Spleen (tissue), 11 donors: Measurements from ENCODE around the gene SURF2. TPM values are rescaled to one million over a fixed set of nuclear protein-coding genes. Genes with fewer than 3 reads are reported as not detected.

Experiments used
- DNase-seq: peaks from one replicate; pipeline ENCODE4 v3.0.0-alpha.2; 2020
- H3K27ac ChIP-seq, 8 donors: fragments of 200-600 bp; sonication (generic) in 7 of 8; 1 replicate in 4 of 8; 2 replicates in 4 of 8; pipeline versions ENCODE4 v1.5.0 to v1.8.0; 2016 to 2021; ENCODE audit warnings: inconsistent platforms in 4 of 8, mild to moderate bottlenecking in 4 of 8, moderate library complexity in 1 of 8
- H3K27me3 ChIP-seq, 7 donors: fragments of 200-600 bp; sonication (generic) in 6 of 7; replicated peaks in 1 of 7; 1 replicate in 4 of 7; 2 replicates in 3 of 7; pipeline versions ENCODE4 v1.5.0 to v1.8.0; 2016 to 2021; ENCODE audit warnings: inconsistent platforms in 3 of 7, mild to moderate bottlenecking in 1 of 7
- H3K36me3 ChIP-seq, 6 donors: fragments of 200-600 bp; sonication (generic) in 5 of 6; 1 replicate in 4 of 6; 2 replicates in 2 of 6; pipeline versions ENCODE4 v1.5.0 to v1.8.0; 2016 to 2021; ENCODE audit warnings: inconsistent platforms in 2 of 6
- H3K4me1 ChIP-seq, 6 donors: fragments of 200-600 bp; sonication (generic) in 5 of 6; 1 replicate in 3 of 6; 2 replicates in 3 of 6; pipeline versions ENCODE4 v1.5.0 to v1.8.0; 2016 to 2021; ENCODE audit warnings: inconsistent platforms in 3 of 6
- H3K4me3 ChIP-seq, 8 donors: fragments of 200-600 bp; sonication (generic) in 7 of 8; 1 replicate in 4 of 8; 2 replicates in 4 of 8; pipeline versions ENCODE4 v1.5.0 to v1.8.0; 2016 to 2021; ENCODE audit warnings: inconsistent platforms in 4 of 8, mild to moderate bottlenecking in 4 of 8, moderate library complexity in 2 of 8
- H3K9me3 ChIP-seq, 8 donors: fragments of 200-600 bp; sonication (generic) in 7 of 8; 1 replicate in 4 of 8; 2 replicates in 4 of 8; pipeline versions ENCODE4 v1.5.0 to v1.8.0; 2016 to 2021; ENCODE audit warnings: inconsistent platforms in 4 of 8
- CTCF ChIP-seq, 11 experiments: fragments of 200-600 bp in 7 of 11; fragments of 450-650 bp in 4 of 11; sonication (generic) in 4 of 11; IDR thresholded peaks in 8 of 11; conservative IDR thresholded peaks in 3 of 11; 1 replicate in 7 of 11; 2 replicates in 4 of 11; pipeline versions ENCODE4 v1.4.0 to v1.8.0; 2016 to 2021; ENCODE audit warnings: antibody characterized with exemption in 11 of 11, inconsistent platforms in 4 of 11, mild to moderate bottlenecking in 1 of 11
- POLR2A ChIP-seq, 3 donors: fragments of 450-650 bp; IDR thresholded peaks; one replicate each; pipeline ENCODE4 v1.5.1; 2017; ENCODE audit warnings: antibody characterized with exemption in 3 of 3, mild to moderate bottlenecking in 1 of 3
- POLR2AphosphoS5 ChIP-seq, 3 donors: sonication (generic); formaldehyde crosslinking; IDR thresholded peaks; one replicate each; pipeline ENCODE4 v1.5.1; 2017; ENCODE audit warnings: antibody characterized with exemption in 3 of 3
- WGBS, 5 donors: extraction: QIAGEN DNeasy Blood & Tissue Kit in 3 of 5; methylation state at CpG; one replicate each; pipeline versions ENCODE4 v1.1.5 to v1.1.7; 2013 to 2018; 5-methylcytosine and 5-hydroxymethylcytosine counted together
- intact Hi-C: fragments of 100-400 bp; cut with DNase I; formaldehyde crosslinking; loops from one replicate; pipeline ENCODE4 v1.15.0; 2023; ENCODE audit warnings: low total_unique reads
- polyA plus RNA-seq, 3 donors: library from polyadenylated mRNA; stranded (reverse); fragments of 200-250 nt; gene quantifications; one replicate each; pipeline ENCODE4 v1.2.1, GENCODE V29; 2013
- total RNA-seq, 7 donors: library from RNA; depleted of rRNA in 3 of 7; stranded (reverse); fragments of >200 nt in 3 of 7; fragmentation: NEBNext Ultra II Directional in 4 of 7; extraction: Animal tissue kit (Norgen Biotek cat#: 25700) in 4 of 7; gene quantifications; one replicate each; pipeline versions ENCODE4 v1.1.0 to v1.2.1, GENCODE V29; 2016 to 2021
- donor health status: healthy with polysubstance abuse.
- donor health status: DM: no; HTN: no; CAD: no; lungs with moderate emphysema.
- donor health status: DM: no; HTN: no; CAD: no.
- donor health status: Bipolar disorder and iron deficiency.
- donor health status: healthy.
- donor health status: DM: no; HTN: no; CAD: no.
- donor health status: DM: yes; HTN: yes; CAD: no.

SURF2 gene
- total and polyA plus RNA-seq, 10 donors = 6.5 to 32.6 (median 13.9) TPM

GRCh38 chr9:133393399-133393798 is 37.0 kb downstream of the SURF2 start:
- Histone ChIP-seq H3K27me3 (peaks cover 0 to 41% (median 0%) of the 10 kb centered on the region in 7 donors), H3K27ac (no peak overlapping the region), H3K9me3 (no peaks in the 10 kb centered on the region), H3K4me3 (no peak overlapping the region), H3K36me3 (no peaks in the 10 kb centered on the region), H3K4me1 (peaks cover 0 to 15% (median 0%) of the 10 kb centered on the region in 6 donors)
- TF ChIP-seq CTCF (IDR thresholded peaks at IDR 0.05 in 8 of 11, conservative IDR thresholded peaks at IDR 0.05 in 3 of 11) (no peak), POLR2AphosphoS5 (IDR thresholded peaks at IDR 0.05) (no peak), POLR2A (IDR thresholded peaks at IDR 0.05) (no peak)
- intact Hi-C loops = no loop called here
- 89 to 95% (median 94%) methylated on average over 3 of the region's 3 CpGs for WGBS, 5 donors
- DNase-seq = no peak

- H3K27ac ChIP-seq = no peak overlapping the region
- H3K4me3 ChIP-seq = no peak overlapping the region
- H3K9me3 ChIP-seq = no peaks in the 10 kb centered on the region
- no peaks in the 10 kb centered on the region for H3K36me3 ChIP-seq
- peaks cover 0 to 38% (median 0%) of the 10 kb centered on the region in 7 donors for H3K27me3 ChIP-seq
- DNase-seq = no peak
- intact Hi-C loops = no loop called here
- TF ChIP-seq POLR2AphosphoS5 (IDR thresholded peaks at IDR 0.05) (no peak), CTCF (IDR thresholded peaks at IDR 0.05 in 8 of 11, conservative IDR thresholded peaks at IDR 0.05 in 3 of 11) (no peak), POLR2A (IDR thresholded peaks at IDR 0.05) (no peak)
- peaks cover 0 to 15% (median 0%) of the 10 kb centered on the region in 6 donors for H3K4me1 ChIP-seq
- WGBS, 5 donors = 25 to 37% (median 28%) methylated on average over 3 to 8 of the region's 8 CpGs
Measured at GRCh38 chr9:133394687-133395271, 38.4 kb downstream of the SURF2 start.

- Histone ChIP-seq H3K9me3 (no peaks in the 10 kb centered on the region), H3K27ac (no peak overlapping the region), H3K27me3 (peaks cover 0 to 25% (median 0%) of the 10 kb centered on the region in 7 donors), H3K4me1 (peaks cover 0 to 15% (median 0%) of the 10 kb centered on the region in 6 donors), H3K36me3 (peaks cover 0 to 14% (median 0%) of the 10 kb centered on the region in 6 donors), H3K4me3 (no peak overlapping the region)
- WGBS, 5 donors = 44 to 90% (median 50%) methylated on average over 3 to 14 of the region's 14 CpGs
- DNase-seq = no peak
- TF ChIP-seq CTCF (IDR thresholded peaks at IDR 0.05 in 8 of 11, conservative IDR thresholded peaks at IDR 0.05 in 3 of 11) = no peak
- TF ChIP-seq POLR2A (IDR thresholded peaks at IDR 0.05) = no peak
- peak in 1 of 3 donors; percentile 52 for TF ChIP-seq POLR2AphosphoS5 (IDR thresholded peaks at IDR 0.05)
- intact Hi-C loops = no loop called here
Measured at GRCh38 chr9:133396952-133397351, 40.6 kb downstream of the SURF2 start.

- peaks cover 0 to 21% (median 0%) of the 10 kb centered on the region in 7 donors for H3K27me3 ChIP-seq
- intact Hi-C loops = no loop called here
- no peak for TF ChIP-seq CTCF (IDR thresholded peaks at IDR 0.05 in 8 of 11, conservative IDR thresholded peaks at IDR 0.05 in 3 of 11)
- no peak for TF ChIP-seq POLR2AphosphoS5 (IDR thresholded peaks at IDR 0.05)
- no peak for TF ChIP-seq POLR2A (IDR thresholded peaks at IDR 0.05)
- no peak overlapping the region for H3K27ac ChIP-seq
- no peak for DNase-seq
- 73 to 83% (median 76%) methylated on average over 6 of the region's 6 CpGs for WGBS, 5 donors
- peaks cover 0 to 18% (median 0%) of the 10 kb centered on the region in 6 donors for H3K36me3 ChIP-seq
- H3K9me3 ChIP-seq = no peaks in the 10 kb centered on the region
- H3K4me3 ChIP-seq = no peak overlapping the region
- H3K4me1 ChIP-seq = peaks cover 0 to 15% (median 0%) of the 10 kb centered on the region in 6 donors
Measured at GRCh38 chr9:133397370-133397769, 41.0 kb downstream of the SURF2 start.
